Fibroblast of skin of back (primary cell): ENCODE data around the gene CCNE1. TPM values are rescaled to one million over a fixed set of nuclear protein-coding genes. Genes with fewer than 3 reads are reported as not detected.

Experiments used
- DNase-seq: peaks from one replicate; pipeline ENCODE4 v3.0.0-alpha.2; 2013
- polyA plus RNA-seq, 2 experiments: library from polyadenylated mRNA; unstranded; fragments of 120-200 nt; gene quantifications; one replicate each; pipeline ENCODE4 v1.2.1, GENCODE V29; 2013; ENCODE audit not compliant: insufficient read length in 2 of 2

The CCNE1 gene
- 11.1 TPM for polyA plus RNA-seq (2013, experiment 1 of 2; ENCODE audit: insufficient read length)
- polyA plus RNA-seq (2013, experiment 2 of 2; ENCODE audit: insufficient read length) = 4.0 TPM

DNA sequence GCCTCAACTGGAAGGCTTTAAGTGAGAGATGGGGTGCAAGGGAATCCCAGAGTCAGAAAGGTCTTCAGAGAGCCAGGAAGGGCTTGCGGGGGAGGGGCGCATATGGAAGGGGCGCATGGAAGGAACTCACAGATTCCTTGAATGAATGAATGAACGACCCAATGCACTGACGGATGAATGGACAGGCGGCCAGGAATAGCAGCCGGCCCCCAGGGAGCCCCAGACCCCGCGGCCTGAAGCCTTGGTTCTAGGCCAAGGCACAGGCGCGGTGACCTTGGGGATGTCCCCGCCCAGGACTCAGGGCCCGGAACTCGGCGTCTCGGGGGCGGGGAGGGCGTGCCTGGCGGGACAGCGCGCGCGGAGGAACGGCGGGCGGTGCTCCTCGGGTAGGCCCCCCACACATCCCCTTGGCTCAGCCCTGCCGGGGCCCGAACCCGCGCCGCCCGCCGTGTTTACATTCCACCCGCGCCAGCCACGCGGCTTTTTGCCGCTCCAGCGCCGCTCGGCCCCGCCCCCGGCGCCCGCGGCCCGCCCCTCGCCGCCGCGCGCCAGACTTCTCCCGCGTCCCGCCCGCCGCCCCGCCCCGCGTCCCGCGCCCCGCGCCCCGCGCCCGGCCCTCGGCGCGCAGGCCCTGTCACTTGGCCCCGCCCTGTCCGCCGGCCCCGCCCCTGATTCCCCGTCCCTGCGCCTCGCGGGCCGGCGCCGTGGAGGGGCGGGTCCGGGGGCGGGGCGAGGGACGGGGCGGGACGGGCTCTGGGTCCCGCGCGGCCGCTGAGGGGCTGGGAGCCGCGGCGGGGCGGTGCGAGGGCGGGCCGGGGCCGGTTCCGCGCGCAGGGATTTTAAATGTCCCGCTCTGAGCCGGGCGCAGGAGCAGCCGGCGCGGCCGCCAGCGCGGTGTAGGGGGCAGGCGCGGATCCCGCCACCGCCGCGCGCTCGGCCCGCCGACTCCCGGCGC lies at the start of gene CCNE1:
Gene CCNE1, plus strand, starts transcription at position 867 of the 955 bp plus-strand sequence. CDS start 565 bp downstream, outside the sequence.
- peak; percentile 86 for DNase-seq

DNA sequence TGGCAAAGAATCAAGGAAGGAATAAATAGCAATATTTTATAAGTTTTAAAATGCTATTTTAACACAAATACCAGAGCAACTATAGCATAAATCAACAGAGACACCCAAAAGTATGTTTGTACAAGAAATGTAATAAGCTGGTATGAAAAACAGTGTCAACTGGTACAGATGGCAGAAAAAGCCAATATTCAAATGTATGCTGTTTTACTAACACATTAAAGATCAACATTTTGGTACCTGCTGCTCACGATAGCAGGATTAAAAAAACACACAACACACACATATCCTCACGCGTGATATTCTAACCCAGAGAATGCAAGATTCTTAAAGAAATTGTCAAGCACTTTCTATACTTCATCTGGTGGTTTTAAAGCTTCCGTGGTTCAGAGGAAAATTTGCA lies 48.6 kb upstream of the CCNE1 start:
- no peak for DNase-seq

DNA sequence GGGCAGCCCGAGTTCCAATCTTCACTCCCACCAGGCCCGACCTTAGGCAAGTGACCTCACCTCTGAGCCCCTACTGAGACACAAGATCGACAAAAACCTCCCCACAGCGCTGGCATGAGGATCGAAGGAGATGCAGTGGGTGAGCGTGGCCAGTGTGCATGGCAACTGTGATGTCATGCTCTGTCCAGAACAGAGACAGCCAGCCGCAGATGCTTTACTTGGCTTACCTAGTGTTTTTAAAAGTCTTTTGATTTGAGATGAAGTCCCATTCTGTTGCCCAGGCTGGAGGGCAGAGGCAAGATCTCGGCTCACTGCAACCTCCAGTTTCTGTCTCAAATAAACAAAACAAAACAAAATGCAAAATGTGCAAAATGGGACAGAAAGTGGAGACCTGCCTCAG lies 47.4 kb upstream of the CCNE1 start:
- DNase-seq = no peak

DNA sequence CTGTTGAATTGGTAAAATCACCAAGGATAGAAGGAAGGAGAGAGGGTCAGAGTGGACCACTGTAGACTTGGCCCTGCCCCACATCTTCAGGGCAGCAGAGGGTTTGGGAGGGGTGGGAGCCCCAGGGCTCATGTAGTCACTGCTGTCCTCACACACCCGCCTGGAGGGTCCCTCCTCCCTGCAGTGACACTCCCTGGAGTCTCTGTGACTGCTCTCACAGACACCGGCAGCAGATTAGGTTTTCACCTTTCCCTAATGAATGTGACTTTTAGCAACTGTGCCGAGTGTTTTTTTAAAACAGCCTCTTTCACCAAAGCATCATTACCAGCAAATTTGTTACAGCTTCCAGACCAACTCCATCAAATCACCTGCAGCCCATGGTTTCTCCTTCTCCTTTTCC lies 45.7 kb upstream of the CCNE1 start:
- no peak for DNase-seq

DNA sequence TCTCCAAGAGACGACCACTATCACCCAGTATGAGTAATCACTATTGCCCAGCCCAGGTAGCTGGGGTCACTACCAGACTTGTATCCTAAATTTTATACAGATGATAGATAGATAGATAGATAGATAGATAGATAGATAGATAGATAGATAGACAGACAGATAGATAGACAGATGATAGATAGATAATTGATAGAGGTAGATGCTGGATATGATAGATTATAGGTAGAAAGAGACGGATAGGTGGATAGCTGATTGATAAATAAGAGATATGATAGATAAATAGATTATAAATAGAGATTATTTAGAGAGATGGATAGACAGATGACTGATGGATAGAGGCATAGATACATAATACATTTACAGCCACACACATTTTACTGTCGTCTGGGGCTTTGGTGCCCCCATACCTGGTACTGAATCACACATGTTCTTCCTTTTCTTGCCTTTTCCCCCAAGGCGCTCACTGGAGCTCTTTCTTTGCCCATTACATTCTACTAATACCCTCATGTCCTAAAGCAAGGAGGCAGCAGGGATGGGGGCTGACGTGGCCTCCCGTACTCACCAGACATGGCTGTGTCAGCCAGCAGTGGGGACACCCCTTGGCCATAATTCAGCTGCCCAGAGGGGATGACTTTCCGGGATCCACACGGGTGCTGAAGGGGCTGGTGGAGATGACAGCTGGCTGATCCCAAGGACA lies 44.6 kb upstream of the CCNE1 start:
- no peak for DNase-seq

DNA sequence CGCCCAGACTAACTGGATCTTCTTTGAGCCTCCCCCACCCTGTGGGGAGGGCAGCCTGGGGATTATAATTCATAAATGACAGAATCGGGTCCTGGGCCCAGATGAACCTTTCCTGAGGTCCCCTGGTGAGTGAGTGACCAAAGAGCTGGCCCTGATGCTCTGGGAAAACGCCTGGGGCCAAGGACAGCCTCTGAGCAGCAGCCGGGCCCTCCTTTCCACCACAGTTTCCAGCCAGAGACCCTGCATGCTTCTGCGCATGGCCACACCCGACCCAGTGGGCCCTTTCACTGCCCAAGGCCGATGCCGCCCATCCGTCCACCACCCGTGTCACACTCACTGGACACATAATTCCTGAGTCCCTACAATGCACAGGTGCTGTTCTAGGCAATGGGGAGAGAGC lies 43.6 kb upstream of the CCNE1 start:
- no peak for DNase-seq

DNA sequence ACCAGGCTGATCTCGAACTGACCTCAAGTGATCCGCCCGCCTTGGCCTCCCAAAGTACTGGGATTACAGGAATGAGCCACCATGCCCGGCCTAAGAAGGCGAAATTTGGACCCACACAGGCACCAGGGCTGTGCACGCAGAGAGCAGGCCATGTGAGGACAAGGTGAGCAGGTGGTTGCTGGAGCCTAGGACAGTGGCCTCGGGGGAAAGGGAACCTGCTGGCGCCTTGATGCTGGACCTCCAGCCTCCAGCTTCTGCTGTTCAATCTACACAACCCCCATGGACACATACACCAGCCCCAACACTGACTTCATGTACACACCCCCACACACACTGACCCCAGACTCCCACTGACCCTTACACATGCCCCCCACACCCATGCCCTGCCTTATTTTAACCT lies 41.8 kb upstream of the CCNE1 start:
- DNase-seq = no peak

DNA sequence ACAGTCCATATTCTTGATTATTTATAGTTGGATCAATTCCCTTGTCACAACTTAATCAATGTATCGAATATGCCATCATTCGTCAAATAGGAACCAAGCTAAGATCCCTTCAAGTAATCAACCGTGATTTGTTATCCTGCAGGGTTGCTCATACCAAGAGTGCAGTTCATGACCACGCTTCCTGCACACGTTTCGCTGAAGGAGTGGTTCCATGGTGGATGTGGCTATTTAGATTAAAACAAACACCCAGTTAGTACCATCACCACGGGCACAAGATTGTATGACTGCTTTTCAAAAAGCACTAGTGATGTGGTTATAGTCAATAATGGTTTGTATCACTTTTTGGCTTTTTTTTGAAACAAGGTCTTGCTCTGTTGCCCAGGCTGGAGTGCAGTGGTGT lies 41.1 kb upstream of the CCNE1 start:
- DNase-seq = no peak

DNA sequence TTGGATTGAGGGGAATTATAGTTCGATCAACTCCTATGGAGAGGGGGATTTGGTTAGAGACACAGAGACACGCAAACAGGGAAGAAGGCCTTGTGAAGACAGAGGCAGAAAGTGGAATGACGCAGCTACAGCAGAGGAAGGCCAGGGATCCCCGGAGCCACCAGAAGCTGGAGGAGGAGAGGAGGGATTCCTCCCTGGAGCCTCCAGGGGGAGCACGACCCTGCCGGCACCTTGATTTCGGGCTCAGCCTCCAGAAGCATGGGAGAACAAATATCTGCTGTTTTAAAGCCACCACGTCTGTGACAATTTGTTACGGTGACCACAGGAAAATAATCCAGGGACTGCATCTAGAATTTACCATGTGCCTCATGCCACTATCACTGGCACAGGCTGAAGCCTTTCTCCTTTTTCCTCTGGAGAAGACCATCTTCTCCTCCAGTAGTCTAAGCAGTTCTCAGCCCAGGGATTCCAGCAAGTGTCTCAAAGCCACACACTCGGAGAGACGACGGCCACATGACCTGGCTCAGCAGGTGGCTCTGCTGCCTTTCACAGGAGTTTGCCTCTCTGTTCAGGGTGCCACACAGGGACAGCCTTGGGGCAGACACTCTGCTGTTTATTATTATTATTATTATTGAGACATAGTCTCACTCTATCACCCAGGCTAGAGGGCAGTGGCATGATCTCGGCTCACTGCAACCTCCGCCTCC lies 39.9 kb upstream of the CCNE1 start:
- peak; percentile 52 for DNase-seq

DNA sequence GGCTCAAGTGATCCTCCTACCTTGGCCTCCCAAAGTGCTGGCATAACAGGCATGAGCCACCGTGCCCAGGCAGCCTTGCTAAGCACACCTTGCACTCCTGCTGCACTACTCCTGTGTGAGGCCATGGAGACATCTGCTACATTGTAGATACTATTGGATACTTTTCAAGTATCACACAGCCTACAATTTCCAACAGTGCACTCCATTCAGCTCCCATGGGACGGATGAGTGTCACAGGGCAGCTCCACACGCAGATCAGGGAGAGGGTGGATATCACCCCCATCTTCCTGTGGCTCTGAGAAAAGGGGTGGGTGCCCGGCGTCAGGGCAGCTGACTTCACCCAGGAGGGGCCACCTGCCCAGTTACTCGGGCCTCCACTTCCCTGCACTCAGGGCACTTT lies 39.1 kb upstream of the CCNE1 start:
- no peak for DNase-seq

DNA sequence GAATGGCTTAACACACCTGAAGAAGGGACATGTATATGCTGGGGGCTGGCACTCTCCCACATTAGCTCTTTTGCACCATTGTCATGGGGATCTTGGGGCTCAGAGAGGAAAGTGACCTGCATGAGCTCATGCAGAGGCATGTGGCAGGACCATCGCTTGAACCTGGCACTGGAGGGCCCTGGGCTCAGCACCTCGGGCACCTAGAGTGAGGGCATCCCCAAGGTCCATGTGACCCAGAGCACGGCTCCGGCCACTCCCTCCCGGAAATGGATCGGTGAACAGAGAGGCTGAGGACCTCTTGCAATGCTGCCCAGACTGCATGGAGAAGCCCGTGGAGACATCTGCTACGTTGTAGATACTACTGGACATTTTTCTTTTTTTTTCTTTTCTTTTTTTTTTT lies 38.6 kb upstream of the CCNE1 start:
- DNase-seq = no peak

DNA sequence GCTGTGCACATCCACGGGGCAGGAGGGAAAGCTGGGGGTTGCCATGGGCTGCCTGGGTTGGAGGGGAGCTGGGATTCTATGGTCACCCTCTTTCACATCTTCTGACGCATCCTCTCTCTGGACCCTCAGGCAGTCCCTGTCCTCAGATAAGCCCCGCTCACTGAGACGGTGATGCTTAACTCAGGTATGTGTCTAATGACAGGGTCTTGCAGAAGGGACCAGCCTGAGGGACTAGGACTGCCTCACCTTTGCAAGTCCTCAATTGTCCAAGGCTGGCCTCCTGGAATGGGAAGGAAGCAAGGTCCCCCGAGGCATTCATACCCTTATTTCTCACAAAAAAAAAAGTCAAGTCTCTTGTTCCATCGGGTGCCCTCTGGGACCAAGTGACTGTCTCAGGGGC lies 37.7 kb upstream of the CCNE1 start:
- no peak for DNase-seq

DNA sequence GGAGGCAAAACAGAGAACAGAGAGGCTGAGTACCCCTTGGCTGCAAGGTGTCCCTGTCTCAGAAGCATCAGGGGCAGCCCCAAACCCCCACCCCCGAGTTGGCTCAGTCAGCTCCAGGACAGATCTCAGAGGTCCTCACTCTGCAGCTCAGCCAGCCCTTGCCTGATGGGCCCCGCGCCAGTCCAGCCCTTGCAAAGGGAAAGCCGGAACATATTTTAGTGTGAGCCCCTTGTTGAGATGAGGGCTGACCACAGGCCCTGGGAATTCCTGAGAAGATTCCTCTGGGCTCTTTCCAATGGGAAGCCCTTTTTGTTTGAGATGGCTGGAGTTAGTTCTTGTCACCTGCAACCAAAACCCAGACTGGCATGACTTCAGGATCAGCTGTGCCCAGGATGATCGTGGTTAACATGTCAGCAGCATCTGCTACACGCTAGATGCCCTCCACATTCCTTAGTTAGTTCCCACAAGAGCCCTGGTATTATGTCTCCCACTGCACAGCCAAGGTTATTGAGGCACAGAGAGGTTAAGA lies 33.9 kb upstream of the CCNE1 start:
- no peak for DNase-seq

DNA sequence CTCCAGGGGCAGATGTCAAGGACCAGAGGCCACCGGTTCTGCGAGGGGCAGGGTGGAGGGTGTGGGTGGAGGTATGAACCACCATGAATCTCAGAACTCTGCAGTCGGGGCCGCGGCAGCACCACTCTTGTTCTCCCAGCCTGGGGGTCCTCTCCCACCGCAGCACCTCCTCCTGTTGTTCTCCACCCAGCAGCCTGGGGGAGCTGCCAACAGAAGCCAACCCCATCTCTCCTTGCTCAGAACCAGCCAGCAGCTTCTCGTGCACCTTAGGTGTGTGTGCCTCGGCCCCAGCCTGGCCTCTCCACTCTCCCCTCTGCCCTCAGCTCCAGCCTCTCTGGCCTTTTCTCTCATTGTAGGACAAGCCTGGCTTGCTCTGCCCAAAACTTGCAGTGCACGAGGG lies 31.9 kb upstream of the CCNE1 start:
- no peak for DNase-seq

DNA sequence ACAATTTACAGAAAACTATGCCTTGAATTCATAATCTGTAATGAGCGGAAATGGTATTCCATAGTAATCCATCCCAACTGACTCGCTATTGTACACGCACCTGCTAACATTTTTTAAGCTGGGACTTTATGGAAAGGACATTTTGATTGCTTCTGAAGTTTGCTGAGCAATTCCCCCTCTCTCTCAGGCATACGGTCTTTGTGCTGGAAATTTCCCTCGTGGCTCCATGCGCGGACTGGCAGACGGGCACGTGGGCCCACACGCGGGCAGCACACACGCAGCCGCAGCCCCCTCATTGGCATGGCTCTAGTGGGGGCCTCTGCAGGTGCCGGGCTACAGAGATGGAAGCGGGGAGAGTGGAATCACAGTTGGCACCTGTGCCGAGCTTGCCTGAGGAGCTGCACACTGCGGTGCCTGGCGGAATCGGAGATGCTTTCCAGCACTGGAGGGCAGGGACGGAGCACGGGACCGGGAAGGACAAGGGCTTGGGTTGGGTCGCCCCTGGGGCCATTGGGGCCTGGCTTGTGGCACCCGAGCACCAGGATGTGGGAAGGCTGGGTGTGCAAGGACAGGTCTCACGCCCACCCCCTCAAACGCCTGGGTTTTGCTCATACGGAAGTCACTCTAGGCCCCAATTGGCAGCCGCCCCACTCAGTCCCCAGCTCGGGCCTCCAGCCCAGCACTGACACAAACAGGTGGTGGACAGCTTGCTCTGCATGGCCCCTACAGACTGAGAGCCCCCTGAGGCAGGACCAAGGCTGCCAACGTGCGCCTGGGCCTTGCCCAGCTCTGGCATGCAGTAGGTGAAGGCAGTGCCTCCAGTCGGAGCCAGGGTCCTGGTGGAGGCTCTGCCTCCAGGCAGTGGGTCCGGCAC lies 30.2 kb upstream of the CCNE1 start:
- no peak for DNase-seq

DNA sequence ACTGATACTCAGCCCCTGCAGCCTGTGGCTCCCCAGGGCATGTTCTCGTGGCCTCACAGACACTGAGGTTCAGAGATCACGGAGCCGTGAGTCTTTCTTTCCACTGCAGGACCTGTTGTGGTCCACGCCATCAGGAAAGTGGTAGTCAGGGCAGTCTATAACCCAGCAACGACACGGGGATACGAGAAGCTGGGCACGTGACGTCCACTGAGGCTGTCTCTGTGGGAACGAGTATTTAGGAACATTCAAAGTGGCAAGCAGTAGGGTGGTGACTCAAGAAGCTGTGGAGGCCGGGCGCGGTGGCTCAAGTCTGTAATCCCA lies 29.6 kb upstream of the CCNE1 start:
- DNase-seq = no peak

DNA sequence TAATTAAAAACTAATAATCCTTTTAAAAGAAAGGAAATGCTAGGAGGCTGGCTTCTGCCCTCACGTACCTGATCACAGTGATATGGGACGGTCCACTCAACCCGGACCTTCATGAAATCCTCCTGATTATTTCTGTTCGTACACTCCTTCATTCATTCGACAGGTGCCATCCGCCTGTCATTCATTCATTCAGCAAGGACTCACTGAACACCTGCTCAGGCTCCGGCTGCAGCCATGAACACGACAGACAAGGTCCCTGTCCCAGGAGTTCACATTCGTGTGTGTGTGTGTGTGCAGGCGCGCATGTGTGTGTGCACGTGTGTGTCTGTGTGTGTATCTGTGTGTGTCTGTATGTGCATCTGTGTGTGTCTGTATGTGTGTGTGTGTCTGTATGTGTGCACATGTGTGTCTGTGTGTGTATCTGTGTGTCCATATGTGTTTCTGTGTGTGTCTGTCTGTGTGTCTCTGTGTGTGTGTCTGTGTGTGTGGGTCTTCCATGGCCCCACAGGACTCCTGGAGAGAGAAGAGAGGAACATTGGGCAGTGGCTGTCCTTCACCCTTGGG lies 28.1 kb upstream of the CCNE1 start:
- DNase-seq = no peak

DNA sequence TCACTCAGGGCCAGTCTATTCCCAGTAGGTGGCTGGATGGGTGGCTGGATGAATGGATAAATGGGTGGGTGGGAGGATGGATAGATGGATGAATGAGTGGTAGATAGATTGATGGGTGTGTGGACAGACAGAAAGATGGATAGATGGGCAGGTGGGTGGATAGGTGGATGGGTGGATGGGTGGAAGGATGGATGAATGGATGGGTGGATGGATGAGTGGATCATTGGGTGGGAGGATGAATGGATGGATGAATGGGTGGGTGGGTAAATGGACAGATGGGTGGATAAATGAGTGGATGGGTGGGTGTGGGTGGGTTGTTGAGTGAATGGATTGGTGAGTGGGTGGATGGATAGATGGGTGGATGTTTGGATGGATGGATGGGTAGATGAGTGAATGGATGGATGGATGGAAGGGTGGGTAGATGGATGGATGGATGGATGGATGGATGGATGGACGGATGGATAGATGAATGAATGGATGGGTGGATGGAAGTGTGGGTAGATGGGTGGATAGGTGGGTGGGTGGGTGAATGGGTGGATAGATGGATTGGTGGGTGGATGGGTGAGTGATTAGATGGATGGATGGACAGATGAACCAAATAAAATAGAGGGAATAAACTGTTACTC lies 27.1 kb upstream of the CCNE1 start:
- no peak for DNase-seq

DNA sequence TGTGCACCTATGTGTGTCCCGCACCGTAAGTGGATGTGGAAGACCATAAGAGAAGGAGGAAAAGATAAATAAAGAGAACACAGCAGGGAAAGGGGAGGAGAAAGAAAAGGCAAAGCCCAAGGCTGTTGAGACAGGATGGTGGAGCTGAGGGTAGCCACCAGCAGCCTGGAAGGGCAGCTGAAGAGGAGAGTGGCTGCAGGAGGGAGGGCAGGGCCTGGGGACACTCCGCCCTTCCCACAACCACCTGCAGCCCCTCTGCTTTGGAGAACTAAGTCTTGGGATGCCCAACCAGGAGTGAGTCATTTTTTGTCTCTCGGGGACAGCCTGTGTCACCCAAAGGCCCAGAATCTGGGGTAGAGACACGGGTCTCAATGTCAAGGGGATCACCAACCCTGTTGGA lies 26.4 kb upstream of the CCNE1 start:
- DNase-seq = no peak

DNA sequence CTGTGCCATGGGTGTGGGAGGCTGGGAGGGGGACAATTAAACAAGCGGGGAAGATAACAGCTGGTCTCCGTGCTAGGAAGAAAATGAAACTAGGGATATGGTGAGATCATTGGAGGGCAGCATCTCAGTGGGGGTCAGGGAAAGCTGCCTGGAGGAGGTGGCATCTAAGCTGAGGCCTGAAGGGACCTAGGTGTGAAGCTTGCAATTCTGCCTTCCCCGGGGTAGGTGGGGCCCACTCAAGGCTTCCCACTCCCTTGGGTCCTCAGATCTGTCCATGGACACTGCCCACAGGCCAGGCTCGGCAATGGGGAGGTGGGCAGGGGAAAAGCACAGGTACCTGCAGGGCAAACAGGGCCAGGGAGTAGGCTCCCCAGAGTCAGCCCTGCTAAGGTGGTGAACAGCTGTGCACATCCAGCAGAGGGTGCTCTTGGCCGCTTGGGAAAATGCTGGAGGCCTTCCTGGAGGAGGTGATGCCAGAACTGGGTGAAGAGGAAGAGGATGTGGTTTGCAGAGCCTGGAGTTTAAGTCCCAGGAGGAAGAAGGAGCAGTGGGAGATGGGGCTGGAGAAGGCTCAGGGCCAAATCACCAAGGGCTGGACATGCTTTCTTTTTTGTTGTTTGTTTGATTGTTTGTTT lies 25.7 kb upstream of the CCNE1 start:
- no peak for DNase-seq

DNA sequence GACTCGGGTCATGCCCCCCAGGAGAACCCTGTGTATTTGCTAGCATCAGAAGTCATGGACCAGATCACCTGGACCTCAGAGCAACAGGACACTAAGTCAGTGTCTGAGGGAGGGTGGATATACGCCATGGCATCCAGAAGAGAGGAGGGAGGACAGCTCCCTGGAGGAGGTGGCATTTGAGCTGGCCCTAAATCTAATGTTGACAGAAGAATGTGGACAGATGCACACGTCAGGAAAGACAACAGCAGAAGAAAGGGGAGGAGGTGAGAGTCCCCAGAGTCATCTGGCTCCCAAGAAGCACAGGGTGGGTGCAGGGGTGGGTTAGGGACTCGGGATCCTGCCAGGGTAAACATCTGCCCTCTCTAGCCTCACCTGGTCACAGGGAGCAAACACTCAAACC lies 24.5 kb upstream of the CCNE1 start:
- DNase-seq = no peak
